Measurements from ENCODE around the gene GABRB1. TPM values are rescaled to one million over a fixed set of nuclear protein-coding genes. Genes with fewer than 3 reads are reported as not detected.

The GABRB1 gene
- total RNA-seq, 1 donor from 2014 or later = 0.29 TPM

DNA sequence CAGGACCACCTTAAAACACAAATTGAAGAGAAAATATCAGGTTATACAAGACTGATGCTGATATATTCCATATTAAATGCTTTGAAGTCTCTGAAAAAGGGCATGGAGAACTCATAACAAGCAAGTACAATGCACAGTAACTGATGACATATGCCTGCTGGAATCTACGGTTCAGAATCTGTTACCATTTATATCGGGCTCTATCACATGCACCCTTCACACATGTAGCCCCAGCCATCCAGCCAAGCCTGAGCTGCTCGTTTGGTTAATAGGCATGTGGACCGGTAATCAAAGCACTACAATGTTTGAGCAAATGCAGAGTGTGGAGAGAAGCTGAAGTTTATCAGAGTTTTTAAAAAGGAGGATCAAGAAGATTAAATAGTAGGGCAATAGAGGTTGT is 420.3 kb downstream of the GABRB1 start:
- TF ChIP-seq, protein P1, sequence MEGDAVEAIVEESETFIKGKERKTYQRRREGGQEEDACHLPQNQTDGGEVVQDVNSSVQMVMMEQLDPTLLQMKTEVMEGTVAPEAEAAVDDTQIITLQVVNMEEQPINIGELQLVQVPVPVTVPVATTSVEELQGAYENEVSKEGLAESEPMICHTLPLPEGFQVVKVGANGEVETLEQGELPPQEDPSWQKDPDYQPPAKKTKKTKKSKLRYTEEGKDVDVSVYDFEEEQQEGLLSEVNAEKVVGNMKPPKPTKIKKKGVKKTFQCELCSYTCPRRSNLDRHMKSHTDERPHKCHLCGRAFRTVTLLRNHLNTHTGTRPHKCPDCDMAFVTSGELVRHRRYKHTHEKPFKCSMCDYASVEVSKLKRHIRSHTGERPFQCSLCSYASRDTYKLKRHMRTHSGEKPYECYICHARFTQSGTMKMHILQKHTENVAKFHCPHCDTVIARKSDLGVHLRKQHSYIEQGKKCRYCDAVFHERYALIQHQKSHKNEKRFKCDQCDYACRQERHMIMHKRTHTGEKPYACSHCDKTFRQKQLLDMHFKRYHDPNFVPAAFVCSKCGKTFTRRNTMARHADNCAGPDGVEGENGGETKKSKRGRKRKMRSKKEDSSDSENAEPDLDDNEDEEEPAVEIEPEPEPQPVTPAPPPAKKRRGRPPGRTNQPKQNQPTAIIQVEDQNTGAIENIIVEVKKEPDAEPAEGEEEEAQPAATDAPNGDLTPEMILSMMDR (conservative IDR thresholded peaks at IDR 0.05; ENCODE audit: low read depth, low read length) = no peak
- no peak overlapping the region for H3K4me3 ChIP-seq (ENCODE audit: low read depth, low read length)
- no peak for DNase-seq (ENCODE audit: low read depth)

DNA sequence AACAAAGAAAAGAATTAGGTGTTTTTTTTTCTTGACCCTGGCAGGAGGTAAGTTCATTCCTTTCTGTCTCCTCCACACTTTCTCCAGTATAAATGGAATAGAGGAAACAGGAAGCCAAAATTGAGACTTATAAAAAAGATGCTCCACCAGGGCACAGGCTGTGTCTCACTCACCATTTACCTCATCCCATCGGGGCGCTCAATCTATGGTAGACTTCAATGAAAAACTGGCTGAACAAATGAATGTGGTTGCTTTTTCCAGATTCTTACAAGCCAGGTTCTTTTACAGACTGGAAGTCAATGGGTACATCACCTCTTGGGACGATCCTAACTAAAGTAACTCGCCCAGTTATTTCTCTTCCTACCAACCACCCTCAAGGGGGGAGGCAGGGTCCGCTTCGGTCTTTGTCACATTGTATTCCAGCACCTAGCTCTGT is 431.4 kb downstream of the GABRB1 start:
- no peak for DNase-seq (ENCODE audit: low read depth)
- peak overlapping the region; percentile 83 for H3K4me3 ChIP-seq (ENCODE audit: low read depth, low read length)
- TF ChIP-seq, protein P1 (conservative IDR thresholded peaks at IDR 0.05; ENCODE audit: low read depth, low read length) = no peak

DNA sequence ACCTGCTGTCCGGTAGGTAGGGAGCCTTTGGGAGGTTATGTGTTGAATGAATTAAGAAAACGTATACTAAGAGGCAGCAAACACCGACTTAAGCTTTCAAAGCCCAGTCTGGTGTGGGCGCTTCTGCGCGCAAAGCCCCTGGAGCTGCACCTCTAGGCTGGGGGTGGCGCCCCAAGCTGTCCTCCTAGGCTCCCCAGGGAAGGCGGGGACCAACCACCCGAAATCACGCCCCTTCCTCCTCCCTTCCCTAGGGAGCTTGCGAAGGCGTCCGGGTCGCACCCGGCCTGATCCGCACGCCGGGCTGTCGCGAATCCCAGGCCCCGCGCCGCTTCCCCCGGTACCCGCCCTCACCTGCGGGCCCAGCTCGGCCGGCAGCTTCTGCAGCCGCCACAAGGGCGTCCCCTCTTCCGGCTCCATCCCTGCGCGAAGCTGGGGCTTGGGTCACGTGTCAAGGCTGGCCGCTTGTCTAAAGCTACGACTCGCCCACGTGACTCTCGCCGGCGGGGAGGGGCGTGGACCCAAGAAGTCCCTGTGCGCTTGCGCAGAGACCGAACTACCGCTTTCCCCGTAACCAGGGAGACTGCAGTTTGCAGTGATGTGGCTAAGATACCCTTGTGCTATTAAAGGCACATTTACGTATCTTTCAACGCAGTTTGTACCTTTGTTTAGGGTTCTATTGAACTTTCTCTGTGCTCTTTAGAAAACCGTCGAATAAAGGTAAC is 432.0 kb downstream of the GABRB1 start, which contains the start of gene COMMD8:
COMMD8 (minus strand) TSS at position 468 of the 722 bp plus-strand sequence; CDS start at position 417, 51 bp downstream.
- peak within 1 kb of the TSS; percentile 83 for H3K4me3 ChIP-seq (ENCODE audit: low read depth, low read length)
- TF ChIP-seq, protein P1 (conservative IDR thresholded peaks at IDR 0.05; ENCODE audit: low read depth, low read length) = no peak
- DNase-seq (ENCODE audit: low read depth) = peak; percentile 70

DNA sequence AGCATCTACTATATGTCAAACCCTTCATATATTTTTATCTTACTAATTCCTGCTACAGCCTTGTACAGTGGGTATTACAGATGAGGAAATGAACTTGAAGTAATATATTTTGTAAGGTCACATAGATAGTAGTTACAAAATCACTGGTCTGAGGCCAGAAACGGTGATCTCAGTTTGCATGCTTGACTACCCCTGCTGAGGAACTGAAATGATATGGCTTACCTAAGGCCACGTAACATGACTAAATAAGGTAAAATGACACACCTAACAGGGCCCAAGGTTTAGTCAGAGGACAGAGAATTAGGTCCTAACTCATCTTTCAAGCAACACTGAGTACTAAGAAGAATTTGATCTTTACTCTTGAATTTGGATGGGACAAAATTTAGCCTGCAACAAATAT is 433.6 kb downstream of the GABRB1 start:
- DNase-seq (ENCODE audit: low read depth) = no peak
- no peak overlapping the region for H3K4me3 ChIP-seq (ENCODE audit: low read depth, low read length)
- TF ChIP-seq, protein P1 (conservative IDR thresholded peaks at IDR 0.05; ENCODE audit: low read depth, low read length) = no peak

DNA sequence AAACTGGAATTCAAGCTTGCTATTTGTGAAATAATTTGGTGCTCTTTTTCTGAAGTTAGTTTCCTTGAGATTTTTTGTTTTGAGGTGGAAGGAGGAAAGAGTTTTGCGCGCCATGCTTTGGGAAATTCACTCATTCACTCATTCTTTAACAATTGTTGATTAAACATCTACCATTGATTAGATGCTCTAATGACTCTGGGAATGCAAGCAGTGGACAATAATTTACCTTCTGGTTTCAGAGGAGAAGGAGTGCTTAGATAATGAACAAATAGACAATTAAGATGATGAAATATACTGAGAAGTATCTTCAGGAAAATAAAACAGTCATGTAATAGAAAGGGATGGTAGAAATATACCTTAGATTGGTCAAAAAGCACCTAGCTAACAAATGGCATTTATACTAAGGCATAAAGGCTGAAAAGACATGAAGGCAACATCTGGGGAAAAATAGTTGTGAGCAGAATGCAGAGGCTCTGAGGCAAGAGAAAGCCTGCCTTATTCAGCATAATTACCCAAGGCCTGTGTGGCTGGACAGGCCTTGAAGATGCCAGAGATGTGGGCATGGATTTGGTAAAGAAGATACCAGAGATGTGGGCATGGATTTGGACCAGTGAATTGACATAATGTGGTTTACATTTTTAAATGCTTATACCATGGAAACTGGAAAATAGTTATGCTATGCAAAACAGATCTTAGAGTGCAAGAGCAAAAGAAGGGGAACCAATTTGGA is 434.9 kb downstream of the GABRB1 start:
- DNase-seq (ENCODE audit: low read depth) = peak; percentile 86
- TF ChIP-seq, protein P1 (conservative IDR thresholded peaks at IDR 0.05; ENCODE audit: low read depth, low read length) = no peak
- no peak overlapping the region for H3K4me3 ChIP-seq (ENCODE audit: low read depth, low read length)

DNA sequence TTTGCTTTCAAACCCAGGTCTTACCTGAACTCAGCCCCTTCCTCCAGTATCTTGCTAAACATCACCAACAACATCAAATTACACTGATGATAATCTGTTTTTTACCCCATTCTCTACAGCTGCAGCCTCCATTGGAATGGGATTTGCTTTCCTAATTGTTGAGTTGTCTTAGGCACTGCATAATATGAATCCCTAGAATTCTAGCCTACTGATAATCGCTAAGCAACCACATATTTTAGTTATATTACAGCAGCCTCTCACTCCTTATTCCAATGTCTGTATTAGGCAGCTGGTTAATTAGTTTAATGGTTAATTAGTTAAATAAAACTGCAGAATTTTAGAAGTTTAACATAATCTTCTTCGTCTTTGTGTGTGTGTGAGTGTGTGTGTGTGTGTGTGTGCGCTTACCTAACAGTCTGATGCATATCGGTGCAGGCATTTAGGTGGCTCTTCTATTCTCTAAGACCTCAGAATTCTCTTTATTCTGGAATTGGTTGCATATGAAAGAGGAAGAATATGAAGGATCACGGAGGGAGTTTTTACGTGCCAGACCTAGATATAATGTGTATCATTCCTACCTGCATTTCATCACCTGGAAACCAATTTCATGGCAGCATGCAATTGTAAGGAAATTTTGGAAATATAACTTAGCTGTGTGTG is 437.5 kb downstream of the GABRB1 start:
- no peak overlapping the region for H3K4me3 ChIP-seq (ENCODE audit: low read depth, low read length)
- TF ChIP-seq, protein P1 (conservative IDR thresholded peaks at IDR 0.05; ENCODE audit: low read depth, low read length) = no peak
- DNase-seq (ENCODE audit: low read depth) = no peak
